Glomerular visceral epithelial cell (primary cell): Measurements from ENCODE around the gene PNPLA7.
A peak's percentile ranks its signal among the peaks of the same experiment; 100 is the strongest.
"Not testable (repeated sequence)": the region's sequence is repeated elsewhere in the genome, so short reads cannot be mapped to it uniquely, and the experiment has no call there.

Experiments used
- DNase-seq: peaks from one replicate; pipeline ENCODE4 v3.0.0-alpha.2; 2016; ENCODE audit errors: extremely low spot score

The PNPLA7 gene

DNA sequence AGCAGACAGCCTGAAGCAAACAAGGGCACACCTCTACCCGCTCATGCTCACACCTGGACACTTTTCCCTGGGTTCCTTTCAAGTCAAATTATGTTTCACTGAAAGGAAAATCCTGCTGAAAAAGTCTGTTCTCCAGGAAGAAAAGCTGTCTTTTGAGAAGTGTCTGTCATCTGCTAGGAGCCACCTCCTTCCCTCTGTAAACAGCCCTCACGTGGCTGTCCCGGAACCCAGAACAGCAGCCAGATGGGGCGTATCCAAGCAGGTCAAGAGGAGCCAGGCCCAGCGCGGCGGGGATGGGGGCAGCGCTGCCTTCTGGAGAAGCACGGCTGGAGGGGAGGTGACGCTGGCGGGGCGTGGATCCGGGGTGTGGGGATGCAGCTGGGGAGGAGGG, at the start of gene PNPLA7:
Gene PNPLA7 (minus strand): TSS at position 172 of the 391 bp plus-strand sequence. CDS start 205 bp downstream, outside the sequence.
- DNase-seq, result peak; percentile 70

DNA sequence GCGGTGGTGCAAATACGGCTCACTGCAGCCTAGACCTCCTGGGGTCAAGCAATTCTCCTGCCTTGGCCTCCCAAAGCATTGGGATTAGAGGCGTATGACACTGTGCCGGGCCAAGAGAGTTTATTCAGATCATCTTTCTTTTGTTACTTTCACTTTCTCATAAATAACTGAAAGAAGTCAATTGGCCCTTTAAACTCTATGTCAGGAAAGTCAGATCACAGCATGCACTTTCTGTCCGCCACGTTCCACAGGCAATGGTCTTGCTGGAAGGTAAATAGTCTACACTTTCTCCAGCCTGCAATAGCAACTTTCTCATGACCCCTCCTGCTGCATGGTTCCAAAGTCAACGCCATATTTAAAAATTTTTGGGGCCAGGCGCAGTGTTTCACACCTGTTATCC, 48.7 kb upstream of the PNPLA7 start:
- DNase-seq, result no peak

DNA sequence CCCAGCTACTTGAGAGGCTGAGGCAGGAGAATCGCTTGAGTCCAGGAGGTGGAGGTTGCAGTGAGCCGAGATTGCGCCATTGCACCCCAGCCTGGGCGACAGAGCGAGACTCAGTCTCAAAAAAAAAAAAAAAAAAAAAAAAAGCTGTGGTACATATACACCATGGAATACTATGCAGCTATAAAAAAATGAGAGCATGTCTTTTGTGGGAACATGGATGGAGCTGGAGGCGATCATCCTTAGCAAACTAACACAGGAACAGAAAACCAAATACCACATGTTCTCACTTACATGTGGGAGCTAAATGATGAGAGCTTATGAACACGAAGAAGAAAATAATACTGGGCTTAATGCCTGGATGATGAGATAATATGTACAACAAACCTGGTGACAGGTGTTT, 46.4 kb upstream of the PNPLA7 start:
- DNase-seq, result not testable (repeated sequence)

DNA sequence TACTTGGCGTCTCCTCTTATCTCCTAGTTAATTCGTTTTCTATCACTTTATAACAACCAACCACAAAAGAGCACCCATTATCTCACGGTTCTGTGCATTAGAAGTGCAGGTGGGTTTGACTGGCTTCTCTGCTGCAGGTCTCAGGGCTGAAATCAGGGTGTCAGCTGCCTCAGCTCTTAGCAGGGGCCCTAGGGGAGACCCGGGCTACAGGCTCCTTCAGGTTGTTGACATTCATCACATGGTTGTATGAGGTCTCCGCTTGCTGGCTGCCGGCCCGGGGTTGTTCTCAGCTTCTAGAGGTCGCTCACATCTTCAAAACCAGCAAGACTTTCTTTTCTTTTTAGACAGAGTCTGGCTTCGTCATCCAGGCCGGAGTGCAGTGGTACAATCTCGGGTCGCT, 43.0 kb upstream of the PNPLA7 start:
- DNase-seq, result no peak

DNA sequence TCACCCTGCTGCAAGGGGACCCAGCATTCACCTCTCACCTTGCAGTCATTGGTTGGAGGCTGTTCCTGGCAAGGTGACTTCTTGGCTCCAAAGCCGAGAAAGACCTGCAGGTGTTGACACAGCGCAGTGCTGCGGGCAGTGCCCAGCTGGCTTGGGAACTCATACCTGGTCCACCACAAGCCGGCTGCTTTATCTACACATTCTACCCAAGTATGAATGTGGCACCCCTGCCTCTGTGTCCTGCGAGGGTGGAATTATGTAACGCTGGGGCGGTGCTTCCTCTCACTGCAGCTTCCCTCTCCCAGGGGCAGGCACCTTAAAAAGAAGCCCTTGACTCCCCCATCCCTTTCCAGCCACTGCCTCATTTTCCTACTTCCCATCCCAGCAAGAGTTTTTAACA, 42.6 kb upstream of the PNPLA7 start:
- DNase-seq, result no peak

DNA sequence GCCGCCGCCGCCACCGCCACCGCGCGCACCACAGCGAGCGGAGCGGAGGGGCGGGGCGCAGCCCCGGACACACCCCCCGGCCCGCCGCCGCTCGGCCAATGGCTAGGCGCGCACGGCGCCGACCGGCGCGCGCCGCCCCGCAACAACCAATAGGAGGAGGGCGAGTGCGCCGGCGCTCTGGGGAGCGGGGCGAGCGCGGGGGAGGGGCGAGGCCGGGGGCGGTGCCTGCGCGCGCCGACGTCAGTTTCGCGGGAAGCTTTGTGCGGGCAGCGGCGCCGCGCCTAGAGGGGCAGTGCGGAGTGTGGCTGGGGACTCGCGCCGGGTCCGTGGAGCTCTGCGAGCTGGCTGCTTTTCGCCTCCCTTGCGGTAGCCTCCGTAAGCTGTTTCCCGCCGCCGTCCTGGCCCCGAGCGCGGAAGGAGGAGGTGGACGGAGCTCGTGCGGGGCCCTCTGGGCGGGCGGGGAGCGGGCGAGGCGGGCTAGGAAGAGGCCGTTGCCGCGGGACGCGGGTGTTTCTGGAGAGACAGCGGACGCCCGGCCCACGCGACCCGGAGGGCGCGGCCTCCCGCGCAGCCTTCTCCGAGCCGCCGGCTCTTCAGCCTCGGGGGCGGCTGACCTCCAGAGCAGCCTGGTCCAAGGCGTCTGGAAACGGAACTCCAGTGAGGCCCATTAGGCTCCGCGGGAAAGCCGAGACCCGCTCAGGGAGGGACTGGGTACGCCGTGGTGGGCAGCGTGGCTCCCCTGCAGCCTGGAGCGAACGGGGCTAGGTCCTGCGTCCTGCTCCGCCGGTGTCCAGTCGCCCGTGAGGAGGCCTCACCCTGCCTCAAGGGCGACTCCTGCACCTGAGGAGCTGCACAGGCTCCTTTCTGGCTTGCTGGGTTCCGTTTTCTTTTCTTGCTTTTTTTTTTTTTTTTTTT, 40.5 kb upstream of the PNPLA7 start, which contains the start of gene ZMYND19:
Gene ZMYND19 (minus strand): TSS at position 44 of the 915 bp plus-strand sequence. CDS start 249 bp downstream, outside the sequence.
- DNase-seq, result peak; percentile 93

DNA sequence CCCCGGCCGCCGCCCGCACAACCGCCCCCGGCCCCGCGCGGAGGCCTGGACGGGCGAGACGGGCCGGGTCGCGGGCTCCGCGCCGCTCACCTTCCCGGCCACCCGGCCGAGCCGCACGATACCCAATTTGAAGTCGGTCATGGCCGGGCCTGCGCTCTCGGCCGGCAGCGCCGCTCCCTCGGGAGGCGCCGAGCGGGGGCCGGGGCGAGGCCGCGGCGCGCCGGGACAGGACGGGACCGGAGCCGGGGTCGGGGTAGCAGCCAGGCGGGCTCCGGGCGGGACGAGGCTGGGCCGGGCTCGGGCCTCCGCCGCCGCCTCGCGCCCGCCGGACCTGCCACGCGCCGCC, 39.9 kb upstream of the PNPLA7 start:
- DNase-seq, result no peak

DNA sequence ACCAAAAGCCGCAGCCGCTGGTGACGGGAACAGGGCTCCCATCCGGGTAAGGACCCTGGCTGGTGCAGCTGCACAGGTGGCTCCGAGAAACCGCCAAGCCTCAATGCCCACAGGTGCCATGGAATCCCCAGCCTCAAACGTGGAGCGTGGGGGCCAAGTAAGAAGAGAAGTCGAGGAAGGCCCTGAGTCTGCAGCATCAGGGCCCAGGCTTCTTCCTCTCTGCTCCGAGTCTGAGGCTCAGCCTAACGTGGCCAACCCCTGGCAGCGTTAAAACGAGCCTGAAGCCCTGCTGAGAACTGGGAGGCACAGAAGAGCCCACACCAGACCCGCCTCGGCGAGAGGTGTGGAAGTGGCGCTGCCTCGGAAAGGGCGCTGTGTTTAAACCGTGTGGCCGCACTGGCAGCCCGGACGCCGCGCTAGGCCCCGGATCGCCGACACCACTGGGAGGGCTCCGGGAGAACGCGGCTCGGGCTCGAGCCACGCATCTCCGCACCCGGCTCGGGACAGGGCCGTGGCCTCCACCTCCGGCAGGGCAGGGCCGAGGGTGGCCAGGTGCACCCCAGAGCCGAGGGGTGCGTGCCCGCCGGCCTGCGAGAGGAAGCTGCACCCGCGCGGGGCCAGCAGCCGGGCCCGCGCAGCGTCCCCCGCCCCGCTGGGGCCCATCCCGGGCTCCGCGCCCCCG, 39.4 kb upstream of the PNPLA7 start:
- no peak for DNase-seq

DNA sequence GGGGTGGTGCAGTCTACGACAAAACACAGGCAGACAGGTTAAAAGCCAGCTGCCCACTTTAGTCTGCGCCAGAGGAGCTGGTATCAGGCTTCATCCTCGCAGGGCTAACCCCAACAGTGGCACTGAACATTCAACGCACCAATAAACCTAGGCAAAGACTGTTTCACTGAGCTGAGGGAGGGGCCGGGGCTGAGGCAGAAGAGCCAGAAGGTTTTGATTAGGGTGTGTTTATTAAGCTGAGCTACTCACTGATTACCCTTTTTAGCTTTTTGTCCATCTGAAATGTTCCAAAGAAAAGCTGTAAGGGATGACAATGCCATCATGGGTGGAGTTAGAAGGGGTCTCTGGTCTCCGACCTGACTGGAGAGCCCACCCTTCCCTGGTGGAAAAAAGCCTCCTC, 38.7 kb upstream of the PNPLA7 start:
- DNase-seq, result no peak

DNA sequence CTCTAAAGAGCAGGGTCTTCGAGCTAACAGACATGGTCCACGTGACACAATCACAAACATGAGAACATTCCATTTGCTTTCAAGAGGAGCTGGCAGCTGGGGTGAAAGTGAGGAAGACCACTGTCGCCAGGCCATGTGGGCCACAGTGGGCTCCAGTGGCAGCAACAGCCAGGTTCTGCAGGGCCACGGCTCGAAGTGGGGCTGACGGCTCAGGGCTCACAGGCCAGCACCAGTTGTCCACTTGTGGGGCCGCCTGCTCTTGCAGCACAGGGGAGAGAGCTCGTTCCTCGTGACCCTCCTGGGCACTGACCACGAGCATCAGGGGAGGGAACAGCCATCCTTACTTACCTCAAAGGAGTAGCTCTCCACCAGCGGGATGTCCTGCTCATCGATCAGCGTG, 38.1 kb upstream of the PNPLA7 start:
- no peak for DNase-seq

DNA sequence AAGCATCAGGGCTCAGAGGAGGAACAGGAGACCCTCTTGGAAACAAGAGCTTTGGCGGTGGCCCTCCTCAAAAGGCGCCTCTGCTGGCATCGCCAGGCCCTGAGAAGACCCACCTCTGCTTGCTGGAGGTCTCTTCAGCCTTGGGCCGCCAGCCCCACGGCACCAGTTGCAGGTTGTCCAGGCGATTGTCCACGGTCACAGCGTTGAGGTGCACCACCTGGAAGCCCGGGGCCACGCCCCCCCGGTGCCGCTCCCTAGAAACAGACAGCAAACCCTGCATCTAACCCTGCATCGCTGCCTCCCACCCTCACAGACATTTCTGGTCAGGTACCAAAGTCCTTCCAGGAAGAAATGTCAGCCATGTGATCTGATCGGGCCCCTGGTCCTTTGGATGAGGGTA, 36.7 kb upstream of the PNPLA7 start:
- no peak for DNase-seq

DNA sequence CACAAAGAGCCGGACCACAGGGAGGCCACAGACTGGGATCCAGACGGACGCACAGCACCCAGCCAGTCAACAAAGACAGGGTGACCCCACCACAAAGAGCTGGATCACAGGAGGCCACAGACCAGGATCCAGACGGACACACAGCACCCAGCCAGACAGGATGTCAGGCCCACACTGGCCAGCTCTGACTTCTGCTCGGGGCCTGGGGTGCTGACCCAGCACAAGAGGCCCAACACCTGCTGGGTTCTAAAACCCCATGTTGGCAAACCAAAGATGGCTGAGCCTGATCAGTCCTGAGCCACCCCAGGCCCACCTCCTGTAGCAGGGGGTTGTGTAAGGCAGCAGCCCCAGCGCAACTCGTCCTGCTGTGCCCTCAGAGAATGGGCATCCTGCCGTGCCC, 33.8 kb upstream of the PNPLA7 start:
- no peak for DNase-seq

DNA sequence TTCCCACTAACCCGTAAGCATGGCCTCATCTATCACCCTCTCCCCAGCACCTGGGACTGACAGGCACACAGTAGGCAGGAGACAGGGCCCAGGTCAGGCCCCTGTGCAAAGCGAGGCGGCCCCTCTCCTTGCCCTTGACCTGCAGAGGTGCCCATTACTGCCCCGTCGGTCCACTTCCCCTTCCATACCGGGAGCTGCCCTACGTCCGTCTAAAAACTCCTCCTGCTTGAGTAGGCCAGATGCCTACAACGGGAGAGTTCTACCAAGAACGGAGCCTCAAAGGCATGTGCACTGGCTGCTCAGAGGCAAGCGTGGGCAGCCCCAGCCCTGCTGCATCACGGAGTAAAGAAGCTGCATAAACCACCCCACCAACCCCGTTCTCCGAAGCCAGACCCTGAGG, 33.1 kb upstream of the PNPLA7 start:
- DNase-seq, result no peak

DNA sequence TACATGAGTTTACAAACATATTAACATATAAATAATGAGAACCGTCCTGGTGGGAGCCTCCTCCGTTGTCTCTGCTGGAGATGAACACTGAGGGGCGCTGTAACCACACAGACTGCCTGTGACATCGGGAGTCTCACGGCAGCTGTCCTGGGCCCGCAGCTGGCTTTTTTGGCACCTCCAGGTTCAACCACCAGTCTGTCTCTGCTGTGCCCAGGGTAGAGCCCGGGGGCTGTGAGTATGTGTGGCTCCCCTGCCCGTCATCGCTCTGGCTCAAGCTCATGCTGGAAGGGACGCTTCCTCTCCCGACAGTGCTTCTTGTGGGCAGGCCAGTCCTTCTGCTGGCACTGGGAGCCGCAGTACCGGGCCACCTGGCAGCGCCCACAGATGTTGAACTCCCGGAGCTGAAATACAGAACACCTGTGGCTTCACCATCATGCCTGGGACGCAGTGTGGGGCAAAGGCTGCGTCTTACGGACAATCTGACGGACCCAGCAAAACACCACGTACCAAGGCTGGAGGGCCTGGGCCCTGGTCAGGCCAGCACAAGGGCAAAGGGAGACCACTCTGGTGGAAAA, 32.2 kb upstream of the PNPLA7 start:
- DNase-seq, result no peak

DNA sequence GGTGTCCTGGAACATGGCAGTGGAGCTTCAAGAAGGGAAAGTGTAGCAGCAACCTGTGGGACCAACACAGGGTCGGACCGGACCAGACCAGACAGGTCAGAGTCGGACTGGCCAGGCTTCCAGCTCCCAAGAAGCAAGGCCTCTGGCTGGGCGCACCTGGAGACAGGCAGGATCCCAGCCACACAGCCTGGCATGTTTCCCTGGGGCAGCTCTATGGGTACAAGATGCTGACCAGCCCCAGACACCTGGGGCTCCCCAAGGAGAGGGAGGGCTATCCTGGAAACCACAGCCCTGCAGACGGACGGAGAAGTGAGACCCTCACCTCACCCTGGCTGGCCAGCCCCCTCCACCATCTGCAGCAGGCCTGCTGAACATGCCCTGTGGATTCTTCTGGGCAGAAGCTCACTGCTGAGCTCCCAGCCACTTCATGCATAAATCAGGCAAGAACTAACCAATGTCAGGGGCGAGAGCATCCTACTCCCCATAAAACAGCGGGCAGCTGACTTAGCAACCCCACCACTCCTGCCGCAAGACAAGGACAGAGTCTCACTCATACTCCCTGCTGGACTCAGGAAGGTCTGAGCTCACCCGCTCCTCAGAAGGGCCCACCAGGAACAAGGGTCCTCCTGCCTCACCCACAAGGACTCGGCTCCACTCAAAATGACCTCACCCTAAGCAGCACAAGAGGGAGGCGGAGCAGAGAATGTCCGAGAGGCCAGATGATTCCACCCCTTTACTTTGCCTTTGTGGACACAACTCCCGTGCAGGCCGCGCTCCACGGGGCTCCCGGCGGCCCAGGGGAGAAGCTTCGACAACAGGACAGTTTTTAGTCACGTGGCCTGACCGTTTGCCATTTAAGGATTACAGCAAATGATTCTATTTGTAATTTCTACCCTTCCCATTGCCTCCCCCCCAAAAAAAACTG, 31.4 kb upstream of the PNPLA7 start:
- no peak for DNase-seq

DNA sequence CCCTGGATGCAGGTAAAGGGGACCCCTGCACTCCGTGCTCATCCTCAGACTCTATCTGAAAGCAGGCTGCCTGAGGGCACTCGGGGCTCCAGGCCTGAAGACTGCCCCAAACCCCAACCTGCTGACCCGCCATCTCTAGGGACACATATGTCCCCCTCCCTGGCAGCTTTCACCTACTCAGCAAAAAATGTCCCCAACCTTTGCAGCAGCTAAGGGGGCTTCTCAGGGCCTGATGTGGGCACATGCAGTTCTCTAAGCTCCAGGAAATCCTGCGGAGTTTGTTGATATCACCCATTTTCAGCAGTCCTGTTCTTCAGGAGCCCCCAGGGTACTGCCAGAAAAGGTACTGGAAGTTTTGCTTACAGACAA, 30.7 kb upstream of the PNPLA7 start:
- DNase-seq, result no peak

DNA sequence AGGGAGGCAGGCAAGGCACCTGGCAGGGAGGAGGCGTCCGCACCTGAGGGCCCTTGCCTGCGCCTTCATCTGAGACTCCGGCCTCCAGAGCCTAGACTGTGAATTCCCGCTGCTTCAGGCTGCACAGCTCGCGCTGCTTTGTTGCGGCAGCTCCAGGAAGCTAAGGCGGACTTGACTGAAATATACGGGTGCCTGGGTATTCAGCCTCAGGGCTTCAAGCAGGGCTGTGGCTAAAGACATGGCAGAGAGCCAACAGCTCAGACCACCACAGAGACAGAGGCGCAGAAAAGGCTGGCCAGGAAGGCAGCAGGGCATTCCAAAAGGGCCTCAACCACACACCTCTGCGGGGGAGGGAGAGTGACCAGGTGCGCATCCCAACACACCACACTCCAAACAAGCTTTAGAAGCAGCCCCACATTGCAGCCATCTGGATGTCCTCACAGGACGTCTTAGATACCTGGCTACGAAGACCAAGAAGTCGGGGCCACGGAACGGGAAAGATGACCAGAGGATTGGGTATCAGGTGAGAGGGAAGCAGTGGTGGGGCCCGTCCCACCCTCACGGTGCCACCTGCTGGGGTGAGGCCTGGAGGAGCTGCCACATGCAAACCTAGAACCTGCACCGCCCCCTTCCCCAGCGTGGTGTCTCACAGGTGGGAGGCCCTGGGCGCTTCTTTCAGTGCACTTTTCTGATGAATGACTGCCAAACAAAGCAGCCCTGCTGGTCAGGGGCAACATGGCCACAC, 30.2 kb upstream of the PNPLA7 start:
- no peak for DNase-seq

DNA sequence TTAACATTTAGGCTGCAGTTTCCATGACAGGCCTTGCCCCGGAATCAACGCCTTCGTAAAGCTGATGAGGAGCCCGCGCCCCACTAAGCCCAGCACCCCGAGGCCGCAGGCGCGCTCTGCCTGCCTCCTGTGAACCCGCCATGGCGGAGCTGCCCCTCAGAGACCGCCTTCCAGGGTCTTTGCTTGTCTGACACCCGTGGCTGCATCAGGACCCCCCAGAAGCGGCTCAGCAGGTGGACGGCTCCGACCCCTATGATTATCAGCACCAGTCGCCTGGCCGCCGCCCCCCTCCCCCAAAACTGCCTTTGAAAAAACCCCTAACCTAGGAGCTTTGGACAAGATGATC, 29.0 kb upstream of the PNPLA7 start:
- no peak for DNase-seq

DNA sequence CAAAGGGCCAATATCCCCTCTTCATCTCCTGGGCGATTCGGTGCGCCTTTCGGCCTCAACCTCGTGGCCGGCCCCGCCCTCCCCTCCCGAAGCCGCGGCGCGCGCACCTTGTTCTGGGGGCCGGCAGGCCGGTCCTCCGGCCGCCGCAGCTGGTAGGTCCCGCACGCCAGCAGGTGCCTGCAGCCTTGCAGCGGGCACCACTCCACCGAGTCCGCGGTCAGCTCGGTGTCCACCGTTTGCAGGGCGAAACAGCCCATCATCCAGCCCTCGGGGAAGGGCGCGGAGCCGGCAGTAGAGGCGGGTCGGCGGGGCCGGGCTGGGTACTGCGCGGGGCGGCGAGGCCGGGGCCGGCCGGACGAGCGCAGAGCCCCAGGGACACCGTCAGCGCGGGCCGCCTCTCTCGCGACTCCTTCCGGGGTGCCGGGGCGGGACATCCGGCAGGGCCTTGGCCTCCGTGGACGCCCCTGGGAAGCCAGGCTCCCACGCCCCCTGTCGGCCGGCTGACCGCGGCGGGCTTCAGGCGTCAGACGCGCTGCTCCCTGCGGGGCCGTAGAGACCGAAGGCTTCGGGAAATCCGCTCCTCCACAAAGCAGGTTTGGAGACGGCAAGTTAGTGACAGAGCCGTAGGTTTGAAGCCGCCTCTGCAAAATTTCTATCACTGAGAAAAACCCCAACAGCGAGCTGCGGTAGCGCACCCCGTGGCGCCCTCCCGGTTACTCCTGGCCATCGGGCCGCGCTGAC, 28.5 kb upstream of the PNPLA7 start, which contains the start of gene DPH7:
Gene DPH7 (minus strand): TSS at position 408 of the 741 bp plus-strand sequence. CDS start 148 bp downstream, at position 260.
- DNase-seq, result peak; percentile 92

DNA sequence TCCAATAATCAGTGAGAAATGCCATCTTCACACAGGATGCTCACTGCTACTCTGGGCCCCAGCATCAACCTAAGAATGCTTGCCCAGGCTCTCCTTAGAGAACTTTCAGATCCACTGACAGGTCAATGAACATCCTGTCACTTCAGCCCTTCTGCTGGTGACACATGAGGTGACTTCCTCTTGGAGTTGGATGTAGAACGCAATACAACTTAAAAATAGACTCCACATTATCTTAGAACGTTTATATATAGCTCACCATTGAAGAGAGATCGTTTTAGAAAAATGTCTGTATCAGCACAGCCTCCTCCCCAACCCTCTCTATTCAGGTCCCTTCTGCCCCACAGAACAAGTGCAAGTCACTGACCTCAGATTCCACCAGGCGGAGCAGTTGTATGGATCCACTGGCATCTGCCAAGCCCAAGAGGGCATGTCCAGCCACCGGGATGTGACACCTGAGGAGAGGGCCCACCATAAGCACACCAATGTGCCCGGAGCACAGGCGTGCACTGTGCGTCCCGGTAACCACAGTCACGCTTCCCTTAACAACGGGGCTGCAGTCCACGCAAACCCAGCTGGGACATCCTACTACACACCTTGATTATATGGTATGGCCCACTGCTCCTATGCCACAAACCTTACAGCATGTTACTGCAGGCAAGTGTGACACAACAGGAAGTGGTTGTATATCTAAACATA, 25.7 kb upstream of the PNPLA7 start:
- DNase-seq, result no peak
